WERI-Rb-1 (cell line): ENCODE data around the gene OR52E1.
"Not testable (repeated sequence)": the region's sequence is repeated elsewhere in the genome, so short reads cannot be mapped to it uniquely, and the experiment has no call there.

Experiments used
- DNase-seq: peaks from one replicate; pipeline ENCODE4 v3.0.0-alpha.2; 2020
- H3K27ac ChIP-seq: fragments of 250-450 bp; sonication (Bioruptor Pico); 2 replicates; pipeline ENCODE4 v1.5.1; 2020; ENCODE audit warnings: mild to moderate bottlenecking, moderate library complexity
- H3K27me3 ChIP-seq: fragments of 250-450 bp; sonication (Bioruptor Pico); 2 replicates; pipeline ENCODE4 v1.5.1; 2021; ENCODE audit warnings: mild to moderate bottlenecking, low read depth, moderate library complexity; ENCODE audit not compliant: insufficient read depth, severe bottlenecking
- H3K36me3 ChIP-seq: fragments of 250-450 bp; sonication (Bioruptor Pico); 2 replicates; pipeline ENCODE4 v1.5.1; 2020; ENCODE audit warnings: mild to moderate bottlenecking, moderate library complexity
- H3K4me3 ChIP-seq: 2 replicates; pipeline ENCODE4 v1.5.1; 2011; ENCODE audit warnings: low read depth, mild to moderate bottlenecking, control low read depth, low read length
- H3K9me3 ChIP-seq: fragments of 250-450 bp; sonication (Bioruptor Pico); 2 replicates; pipeline ENCODE4 v1.5.1; 2021; ENCODE audit warnings: mild to moderate bottlenecking, moderate library complexity; ENCODE audit not compliant: severe bottlenecking
- TF ChIP-seq, protein P1 (sequence below): IDR thresholded peaks from 2 replicates; pipeline ENCODE4 v1.5.1; 2011; ENCODE audit warnings: low read depth, mild to moderate bottlenecking, control low read depth, inconsistent platforms, low read length

OR52E1 gene

DNA sequence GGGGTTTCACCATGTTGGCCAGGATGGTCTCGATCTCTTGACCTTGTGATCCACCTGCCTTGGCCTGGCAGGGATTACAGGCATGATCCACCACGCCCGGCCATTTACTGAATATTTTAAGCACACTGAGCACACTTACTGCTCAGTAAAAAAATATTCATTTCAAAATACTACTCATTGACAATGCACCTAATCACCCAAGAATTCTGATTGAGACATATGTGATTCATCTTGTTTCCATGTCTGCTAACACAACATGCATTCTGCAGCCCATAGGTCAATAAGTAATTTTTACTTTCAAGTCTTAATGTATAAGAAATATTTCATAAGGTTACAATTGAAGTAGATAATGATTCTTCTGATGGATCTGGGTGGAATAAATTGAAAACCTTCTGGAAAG is 27.3 kb upstream of the OR52E1 start:
- no peaks in the 10 kb centered on the region for H3K9me3 ChIP-seq
- H3K36me3 ChIP-seq, result no peaks in the 10 kb centered on the region
- H3K27ac ChIP-seq, result no peak overlapping the region
- no peak for DNase-seq
- TF ChIP-seq, protein P1, sequence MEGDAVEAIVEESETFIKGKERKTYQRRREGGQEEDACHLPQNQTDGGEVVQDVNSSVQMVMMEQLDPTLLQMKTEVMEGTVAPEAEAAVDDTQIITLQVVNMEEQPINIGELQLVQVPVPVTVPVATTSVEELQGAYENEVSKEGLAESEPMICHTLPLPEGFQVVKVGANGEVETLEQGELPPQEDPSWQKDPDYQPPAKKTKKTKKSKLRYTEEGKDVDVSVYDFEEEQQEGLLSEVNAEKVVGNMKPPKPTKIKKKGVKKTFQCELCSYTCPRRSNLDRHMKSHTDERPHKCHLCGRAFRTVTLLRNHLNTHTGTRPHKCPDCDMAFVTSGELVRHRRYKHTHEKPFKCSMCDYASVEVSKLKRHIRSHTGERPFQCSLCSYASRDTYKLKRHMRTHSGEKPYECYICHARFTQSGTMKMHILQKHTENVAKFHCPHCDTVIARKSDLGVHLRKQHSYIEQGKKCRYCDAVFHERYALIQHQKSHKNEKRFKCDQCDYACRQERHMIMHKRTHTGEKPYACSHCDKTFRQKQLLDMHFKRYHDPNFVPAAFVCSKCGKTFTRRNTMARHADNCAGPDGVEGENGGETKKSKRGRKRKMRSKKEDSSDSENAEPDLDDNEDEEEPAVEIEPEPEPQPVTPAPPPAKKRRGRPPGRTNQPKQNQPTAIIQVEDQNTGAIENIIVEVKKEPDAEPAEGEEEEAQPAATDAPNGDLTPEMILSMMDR, result no peak
- no peak overlapping the region for H3K4me3 ChIP-seq
- H3K27me3 ChIP-seq, result peaks cover 45% of the 10 kb centered on the region

- no peaks in the 10 kb centered on the region for H3K36me3 ChIP-seq
- no peak overlapping the region for H3K4me3 ChIP-seq
- DNase-seq, result no peak
- no peak overlapping the region for H3K27ac ChIP-seq
- TF ChIP-seq, protein P1, result no peak
- H3K9me3 ChIP-seq, result no peaks in the 10 kb centered on the region
- H3K27me3 ChIP-seq, result peaks cover 47% of the 10 kb centered on the region
These were observed 26.0 kb upstream of the OR52E1 start for GRCh38 chr11:5043380-5043779.

DNA sequence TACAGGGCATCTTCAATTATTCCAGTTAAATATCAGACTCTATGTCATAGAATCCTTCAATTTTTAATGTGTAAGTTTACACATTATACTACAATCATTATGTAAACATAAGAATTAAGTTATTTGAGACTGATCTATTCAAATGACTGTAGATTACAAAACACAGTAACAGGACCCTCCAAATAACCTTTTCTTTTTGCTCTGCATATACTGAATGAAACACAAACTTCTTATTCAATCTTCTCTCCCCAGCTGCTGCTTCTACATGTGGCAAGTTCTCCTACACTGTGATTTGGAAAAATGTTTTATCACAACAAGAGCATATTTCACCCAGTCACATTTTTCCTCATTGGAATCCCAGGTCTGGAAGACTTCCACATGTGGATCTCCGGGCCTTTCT is 23.1 kb upstream of the OR52E1 start, which contains the start of gene OR52J3:
Gene OR52J3 (plus strand): TSS at position 301 of the 400 bp plus-strand sequence. CDS start 0 bp downstream, at position 301.
- H3K4me3 ChIP-seq, result no peak within 1 kb of the TSS
- H3K9me3 ChIP-seq, result no peaks in the 10 kb centered on the region
- no peak for DNase-seq
- peaks cover 39% of the 10 kb centered on the region for H3K27me3 ChIP-seq
- TF ChIP-seq, protein P1, result no peak
- H3K27ac ChIP-seq, result no peak within 1 kb of the TSS
- no peaks in the 10 kb centered on the region for H3K36me3 ChIP-seq

GRCh38 chr11:5046754-5047330 is 22.5 kb upstream of the OR52E1 start:
- Histone ChIP-seq H3K9me3 (no peaks in the 10 kb centered on the region), H3K36me3 (no peaks in the 10 kb centered on the region), H3K27ac (no peak overlapping the region), H3K27me3 (peaks cover 34% of the 10 kb centered on the region), H3K4me3 (no peak overlapping the region)
- no peak for DNase-seq
- TF ChIP-seq, protein P1, result no peak

DNA sequence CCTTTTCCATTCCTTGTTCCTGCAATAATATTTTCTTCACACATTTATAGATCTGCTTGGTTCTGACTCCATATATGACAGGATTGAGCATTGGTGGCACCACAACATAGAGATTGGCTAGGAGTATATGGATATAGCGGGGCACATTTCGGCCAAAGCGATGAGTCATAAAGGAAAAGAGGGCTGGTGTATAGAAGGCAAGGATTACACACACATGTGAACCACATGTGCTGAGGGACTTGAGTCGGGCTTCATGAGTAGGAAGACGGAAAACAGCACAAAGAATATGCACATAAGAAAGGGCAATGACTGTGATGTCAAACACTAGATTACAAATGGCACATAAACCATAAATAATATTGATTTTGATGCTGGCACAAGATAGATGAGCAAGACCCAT is 10.7 kb upstream of the OR52E1 start:
- not testable (repeated sequence) for H3K27ac ChIP-seq
- peaks cover 40% of the 10 kb centered on the region for H3K27me3 ChIP-seq

GRCh38 chr11:5059391-5059790 is 10.0 kb upstream of the OR52E1 start, which contains the start of gene OR52E2:
Gene OR52E2, minus strand, starts transcription at chr11:5059627. Its CDS starts 0 bp downstream, at chr11:5059627.
- peaks cover 46% of the 10 kb centered on the region for H3K27me3 ChIP-seq
- no peak for DNase-seq
- H3K36me3 ChIP-seq, result no peaks in the 10 kb centered on the region
- TF ChIP-seq, protein P1, result no peak
- no peak within 1 kb of the TSS for H3K4me3 ChIP-seq
- no peak within 1 kb of the TSS for H3K27ac ChIP-seq
- no peaks in the 10 kb centered on the region for H3K9me3 ChIP-seq

More for the DNA sequence above, 10.7 kb upstream of the OR52E1 start:
- H3K9me3 ChIP-seq, DNase-seq, H3K36me3 ChIP-seq, H3K4me3 ChIP-seq: not testable (repeated sequence)
